ENCODE data around the gene FOXD2.

GRCh38 chr1:47469390-47469759 lies 31.5 kb downstream of the FOXD2 start:
- no peak for TF ChIP-seq EZH2phosphoT487 (IDR thresholded peaks at IDR 0.05; ENCODE audit: borderline replicate concordance, low read depth)
- TF ChIP-seq CTCF (IDR thresholded peaks at IDR 0.05), result no peak
- no peak for TF ChIP-seq RCOR1 (IDR thresholded peaks at IDR 0.05; ENCODE audit: low read length)
- TF ChIP-seq JUND (IDR thresholded peaks at IDR 0.05), result no peak
